Glutamatergic neuron (in vitro differentiated cells): ENCODE data around the gene GCC2. TPM values are rescaled to one million over a fixed set of nuclear protein-coding genes. Genes with fewer than 3 reads are reported as not detected.
"Not testable (repeated sequence)": the region's sequence is repeated elsewhere in the genome, so short reads cannot be mapped to it uniquely, and the experiment has no call there.

Experiments used
- DNase-seq: peaks from one replicate; pipeline ENCODE4 v3.0.0; 2022
- H3K27ac Mint-ChIP-seq: one replicate; pipeline ENCODE4 v1.8.0; 2020; ENCODE audit warnings: mild to moderate bottlenecking, mixed read lengths, inconsistent platforms; ENCODE audit not compliant: unreplicated experiment
- H3K27me3 Mint-ChIP-seq: one replicate; pipeline ENCODE4 v1.8.0; 2020; ENCODE audit warnings: mild to moderate bottlenecking, moderate library complexity, mixed read lengths, inconsistent platforms; ENCODE audit not compliant: unreplicated experiment
- H3K36me3 Mint-ChIP-seq: one replicate; pipeline ENCODE4 v1.8.0; 2020; ENCODE audit warnings: mild to moderate bottlenecking, mixed read lengths, inconsistent platforms; ENCODE audit not compliant: unreplicated experiment
- H3K4me1 Mint-ChIP-seq: one replicate; pipeline ENCODE4 v1.8.0; 2020; ENCODE audit warnings: mild to moderate bottlenecking, low read depth, mixed read lengths, inconsistent platforms; ENCODE audit not compliant: unreplicated experiment
- H3K4me3 Mint-ChIP-seq: one replicate; pipeline ENCODE4 v1.8.0; 2020; ENCODE audit warnings: mild to moderate bottlenecking, mixed read lengths, inconsistent platforms; ENCODE audit not compliant: unreplicated experiment
- H3K9me3 Mint-ChIP-seq: one replicate; pipeline ENCODE4 v1.8.0; 2020; ENCODE audit warnings: mild to moderate bottlenecking, moderate library complexity, mixed read lengths, inconsistent platforms; ENCODE audit not compliant: unreplicated experiment
- CTCF ChIP-seq: fragments of 200-600 bp; sonication (generic); IDR thresholded peaks from one replicate; pipeline ENCODE4 v1.5.0; 2021; ENCODE audit not compliant: partially characterized antibody, unreplicated experiment
- total RNA-seq: library from RNA; stranded (reverse); fragmentation: NEBNext Ultra II Directional; extraction: Animal tissue kit (Norgen Biotek cat#: 25700); gene quantifications from one replicate; pipeline ENCODE4 v1.2.1, GENCODE V29; 2021; ENCODE audit not compliant: unreplicated experiment

The GCC2 gene
- total RNA-seq, 1 donor from 2014 or later = 36.0 TPM

- no peak for DNase-seq
- H3K27me3 Mint-ChIP-seq = peaks cover 2% of the 10 kb centered on the region
- H3K4me1 Mint-ChIP-seq = peaks cover 16% of the 10 kb centered on the region
Observed at GRCh38 chr2:108555572-108555971, 106.6 kb downstream of the GCC2 start.

GRCh38 chr2:108556581-108556980, 107.6 kb downstream of the GCC2 start:
- H3K36me3 Mint-ChIP-seq, DNase-seq, H3K4me3 Mint-ChIP-seq, H3K9me3 Mint-ChIP-seq, H3K27ac Mint-ChIP-seq, H3K27me3 Mint-ChIP-seq: not testable (repeated sequence)
- peaks cover 17% of the 10 kb centered on the region for H3K4me1 Mint-ChIP-seq

More at GRCh38 chr2:108555572-108555971, 106.6 kb downstream of the GCC2 start:
- Mint-ChIP-seq H3K27ac (no peak overlapping the region), H3K9me3 (no peaks in the 10 kb centered on the region), H3K36me3 (no peaks in the 10 kb centered on the region), H3K4me3 (no peak overlapping the region)
- TF ChIP-seq CTCF = no peak

Other genes starting within 250 kb of the GCC2 start
- gene SULT1C3, start 209.2 kb upstream of the GCC2 start, total RNA-seq = not detected
- not detected for gene SULT1C2, start 160.3 kb upstream of the GCC2 start, total RNA-seq
- 1.6 TPM for gene SULT1C4, start 71.3 kb upstream of the GCC2 start, total RNA-seq
- gene LIMS1, start 85.3 kb downstream of the GCC2 start, total RNA-seq = 18.5 TPM